GM12878 (cell line): ENCODE data around the gene RPAP3. TPM values are rescaled to one million over a fixed set of nuclear protein-coding genes. Genes with fewer than 3 reads are reported as not detected.

Source experiments
- FOXM1 ChIP-seq: IDR thresholded peaks from 2 replicates; pipeline ENCODE4 v1.6.1; 2012; ENCODE audit warnings: low read depth, mild to moderate bottlenecking, inconsistent platforms, low read length, moderate library complexity
- KDM1A ChIP-seq: fragments of 200-600 bp; sonication (generic); IDR thresholded peaks from 2 replicates; pipeline ENCODE4 v1.6.1; 2016; ENCODE audit warnings: borderline replicate concordance
- NBN ChIP-seq: fragments of 450-650 bp; IDR thresholded peaks from 2 replicates; pipeline ENCODE4 v1.6.1; 2016
- PAX5 ChIP-seq: IDR thresholded peaks from 2 replicates; pipeline ENCODE4 v1.6.1; 2011; ENCODE audit warnings: low read depth, low read length, borderline replicate concordance
- SMAD1 ChIP-seq: fragments of 450-650 bp; IDR thresholded peaks from 2 replicates; pipeline ENCODE4 v1.6.1; 2018; ENCODE audit warnings: mild to moderate bottlenecking, low read depth; ENCODE audit not compliant: partially characterized antibody
- polyA plus RNA-seq, 11 experiments: library from polyadenylated mRNA; depleted of rRNA in 4 of 11; unstranded in 6 of 11; stranded (reverse) in 5 of 11; fragments of >200 nt; fragmentation: Nextera tagmentation in 4 of 11; fragmentation: Illumina TruSeq in 1 of 11; extraction: Ambion mirVana in 4 of 11; extraction: Trizol in 1 of 11; gene quantifications; 1 replicate in 1 of 11; 2 replicates in 10 of 11; pipeline versions ENCODE4 v1.2.1 to v1.2.3, GENCODE V29; 2011 to 2016; ENCODE audit warnings: inconsistent platforms in 2 of 11, missing spikeins in 2 of 11, low read depth in 1 of 11
- total RNA-seq, 4 experiments: library from RNA; depleted of rRNA in 3 of 4; stranded (reverse); fragments of >200 nt in 3 of 4; fragmentation: Illumina TruSeq in 1 of 4; extraction: Trizol in 1 of 4; gene quantifications; 2 replicates each; pipeline versions ENCODE4 v1.2.1 to v1.2.3, GENCODE V29; 2013 to 2021
- TF ChIP-seq, protein P1 (sequence below): IDR thresholded peaks from 2 replicates; pipeline ENCODE4 v1.6.1; 2011; ENCODE audit warnings: mild to moderate bottlenecking, low read depth, low read length, moderate library complexity; ENCODE audit not compliant: insufficient replicate concordance
- TF ChIP-seq, protein P2 (sequence below): fragments of 450-650 bp; IDR thresholded peaks from 2 replicates; pipeline ENCODE4 v1.6.1; 2017; ENCODE audit warnings: borderline replicate concordance
- TF ChIP-seq, protein P3 (sequence below): fragments of 450-650 bp; formaldehyde crosslinking; IDR thresholded peaks from 2 replicates; pipeline ENCODE4 v1.4.0; 2022; ENCODE audit warnings: mild to moderate bottlenecking, moderate library complexity
- TF ChIP-seq, protein P4 (sequence below): IDR thresholded peaks from 2 replicates; pipeline ENCODE4 v1.6.1; 2011; ENCODE audit warnings: borderline replicate concordance, low read depth, mild to moderate bottlenecking, moderate library complexity, mixed read lengths, low read length; ENCODE audit not compliant: insufficient read depth; ENCODE audit errors: extremely low read length

Gene RPAP3
- total and polyA plus RNA-seq, 10 of the 15 experiments (the other 5 are each of a cell fraction or from before 2014, with no cell fraction given), result 14.1 to 50.6 (median 28.4) TPM

DNA sequence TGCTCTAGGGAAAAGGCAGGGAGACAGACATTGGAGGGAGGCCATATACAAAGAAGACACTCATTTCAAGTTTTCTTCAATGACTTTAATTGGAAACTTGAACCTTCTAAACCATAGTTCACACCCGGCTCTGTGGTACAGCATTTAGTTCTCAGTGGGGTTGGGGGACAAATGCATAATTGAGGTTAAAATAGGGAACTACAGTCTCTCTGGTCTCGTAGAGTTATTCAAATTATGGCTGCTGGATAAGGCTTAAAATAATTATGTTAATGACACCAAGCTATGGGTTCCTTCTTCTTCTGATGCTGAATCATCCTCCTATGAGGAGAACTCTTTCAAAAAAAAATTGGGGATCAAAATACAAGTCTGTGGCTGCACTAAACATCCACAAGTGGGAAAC is 3.8 kb upstream of the RPAP3 start (continued):
- TF ChIP-seq, protein P1, sequence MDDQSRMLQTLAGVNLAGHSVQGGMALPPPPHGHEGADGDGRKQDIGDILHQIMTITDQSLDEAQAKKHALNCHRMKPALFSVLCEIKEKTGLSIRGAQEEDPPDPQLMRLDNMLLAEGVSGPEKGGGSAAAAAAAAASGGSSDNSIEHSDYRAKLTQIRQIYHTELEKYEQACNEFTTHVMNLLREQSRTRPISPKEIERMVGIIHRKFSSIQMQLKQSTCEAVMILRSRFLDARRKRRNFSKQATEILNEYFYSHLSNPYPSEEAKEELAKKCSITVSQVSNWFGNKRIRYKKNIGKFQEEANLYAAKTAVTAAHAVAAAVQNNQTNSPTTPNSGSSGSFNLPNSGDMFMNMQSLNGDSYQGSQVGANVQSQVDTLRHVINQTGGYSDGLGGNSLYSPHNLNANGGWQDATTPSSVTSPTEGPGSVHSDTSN, result no peak
- TF ChIP-seq, protein P2, sequence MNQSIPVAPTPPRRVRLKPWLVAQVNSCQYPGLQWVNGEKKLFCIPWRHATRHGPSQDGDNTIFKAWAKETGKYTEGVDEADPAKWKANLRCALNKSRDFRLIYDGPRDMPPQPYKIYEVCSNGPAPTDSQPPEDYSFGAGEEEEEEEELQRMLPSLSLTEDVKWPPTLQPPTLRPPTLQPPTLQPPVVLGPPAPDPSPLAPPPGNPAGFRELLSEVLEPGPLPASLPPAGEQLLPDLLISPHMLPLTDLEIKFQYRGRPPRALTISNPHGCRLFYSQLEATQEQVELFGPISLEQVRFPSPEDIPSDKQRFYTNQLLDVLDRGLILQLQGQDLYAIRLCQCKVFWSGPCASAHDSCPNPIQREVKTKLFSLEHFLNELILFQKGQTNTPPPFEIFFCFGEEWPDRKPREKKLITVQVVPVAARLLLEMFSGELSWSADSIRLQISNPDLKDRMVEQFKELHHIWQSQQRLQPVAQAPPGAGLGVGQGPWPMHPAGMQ, result no peak
- TF ChIP-seq KDM1A (no peak), FOXM1 (no peak), NBN (no peak), PAX5 (no peak), SMAD1 (no peak)
- TF ChIP-seq, protein P3, sequence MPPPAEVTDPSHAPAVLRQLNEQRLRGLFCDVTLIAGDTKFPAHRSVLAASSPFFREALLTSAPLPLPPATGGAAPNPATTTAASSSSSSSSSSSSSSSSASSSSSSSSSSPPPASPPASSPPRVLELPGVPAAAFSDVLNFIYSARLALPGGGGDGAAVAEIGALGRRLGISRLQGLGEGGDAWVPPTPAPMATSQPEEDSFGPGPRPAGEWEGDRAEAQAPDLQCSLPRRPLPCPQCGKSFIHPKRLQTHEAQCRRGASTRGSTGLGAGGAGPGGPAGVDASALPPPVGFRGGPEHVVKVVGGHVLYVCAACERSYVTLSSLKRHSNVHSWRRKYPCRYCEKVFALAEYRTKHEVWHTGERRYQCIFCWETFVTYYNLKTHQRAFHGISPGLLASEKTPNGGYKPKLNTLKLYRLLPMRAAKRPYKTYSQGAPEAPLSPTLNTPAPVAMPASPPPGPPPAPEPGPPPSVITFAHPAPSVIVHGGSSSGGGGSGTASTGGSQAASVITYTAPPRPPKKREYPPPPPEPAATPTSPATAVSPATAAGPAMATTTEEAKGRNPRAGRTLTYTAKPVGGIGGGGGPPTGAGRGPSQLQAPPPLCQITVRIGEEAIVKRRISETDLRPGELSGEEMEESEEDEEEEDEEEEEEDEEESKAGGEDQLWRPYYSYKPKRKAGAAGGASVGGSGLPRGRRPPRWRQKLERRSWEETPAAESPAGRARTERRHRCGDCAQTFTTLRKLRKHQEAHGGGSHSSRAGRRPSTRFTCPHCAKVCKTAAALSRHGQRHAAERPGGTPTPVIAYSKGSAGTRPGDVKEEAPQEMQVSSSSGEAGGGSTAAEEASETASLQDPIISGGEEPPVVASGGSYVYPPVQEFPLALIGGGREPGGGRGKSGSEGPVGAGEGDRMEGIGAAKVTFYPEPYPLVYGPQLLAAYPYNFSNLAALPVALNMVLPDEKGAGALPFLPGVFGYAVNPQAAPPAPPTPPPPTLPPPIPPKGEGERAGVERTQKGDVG, result no peak
- TF ChIP-seq, protein P4, sequence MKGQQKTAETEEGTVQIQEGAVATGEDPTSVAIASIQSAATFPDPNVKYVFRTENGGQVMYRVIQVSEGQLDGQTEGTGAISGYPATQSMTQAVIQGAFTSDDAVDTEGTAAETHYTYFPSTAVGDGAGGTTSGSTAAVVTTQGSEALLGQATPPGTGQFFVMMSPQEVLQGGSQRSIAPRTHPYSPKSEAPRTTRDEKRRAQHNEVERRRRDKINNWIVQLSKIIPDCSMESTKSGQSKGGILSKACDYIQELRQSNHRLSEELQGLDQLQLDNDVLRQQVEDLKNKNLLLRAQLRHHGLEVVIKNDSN, result no peak
